GM12878 (cell line): ENCODE data around the gene TCERG1L.

Source experiments
- CHD2 ChIP-seq: IDR thresholded peaks from 2 replicates; pipeline ENCODE4 v1.6.1; 2011; ENCODE audit warnings: low read depth, low read length, improper control_type of control experiment, borderline replicate concordance
- CHD4 ChIP-seq: fragments of 200-600 bp; sonication (generic); IDR thresholded peaks from 2 replicates; pipeline ENCODE4 v1.6.1; 2016; ENCODE audit warnings: mild to moderate bottlenecking
- CTCF ChIP-seq, 3 experiments: IDR thresholded peaks in 2 of 3; conservative IDR thresholded peaks in 1 of 3; 2 replicates each; pipeline ENCODE4 v1.5.1; 2011; ENCODE audit warnings: low read depth in 3 of 3, low read length in 3 of 3, mild to moderate bottlenecking in 3 of 3, control low read depth in 2 of 3, moderate library complexity in 2 of 3, inconsistent platforms in 1 of 3, mixed read lengths in 1 of 3; ENCODE audit not compliant: control insufficient read depth in 2 of 3, insufficient read depth in 1 of 3; ENCODE audit errors: extremely low read depth in 1 of 3
- EGR1 ChIP-seq, 2 experiments: IDR thresholded peaks; 1 replicate in 1 of 2; 2 replicates in 1 of 2; pipeline ENCODE4 v1.6.1; 2011 to 2012; ENCODE audit warnings: low read depth in 2 of 2, low read length in 2 of 2, borderline replicate concordance in 1 of 2, mild to moderate bottlenecking in 1 of 2, moderate library complexity in 1 of 2
- EP300 ChIP-seq, 2 experiments: fragments of 150-350 bp in 1 of 2; IDR thresholded peaks; 2 replicates each; pipeline ENCODE4 v1.6.1; 2011 to 2012; ENCODE audit warnings: low read depth in 2 of 2, low read length in 2 of 2, borderline replicate concordance in 1 of 2, improper control_type of control experiment in 1 of 2, inconsistent platforms in 1 of 2; ENCODE audit not compliant: control insufficient read depth in 1 of 2
- EZH2 ChIP-seq: IDR thresholded peaks from 2 replicates; pipeline ENCODE4 v1.6.1; 2012; ENCODE audit warnings: low read depth, mild to moderate bottlenecking, control low read depth, inconsistent platforms, low read length, borderline replicate concordance; ENCODE audit not compliant: control insufficient read depth
- PKNOX1 ChIP-seq: fragments of 450-650 bp; IDR thresholded peaks from 2 replicates; pipeline ENCODE4 v1.6.1; 2016; ENCODE audit warnings: mild to moderate bottlenecking
- POLR2A ChIP-seq: IDR thresholded peaks from 2 replicates; pipeline ENCODE4 v1.6.1; 2011; ENCODE audit warnings: low read depth, mild to moderate bottlenecking, low read length
- RAD21 ChIP-seq: IDR thresholded peaks from 2 replicates; pipeline ENCODE4 v1.6.1; 2011; ENCODE audit warnings: mild to moderate bottlenecking, low read depth, low read length, moderate library complexity; ENCODE audit not compliant: insufficient read depth
- REST ChIP-seq: IDR thresholded peaks from 2 replicates; pipeline ENCODE4 v1.6.1; 2012; ENCODE audit warnings: mild to moderate bottlenecking, low read depth, low read length
- SP1 ChIP-seq: IDR thresholded peaks from one replicate; pipeline ENCODE4 v1.6.1; 2011; ENCODE audit warnings: low read depth, low read length
- TAF1 ChIP-seq: IDR thresholded peaks from 2 replicates; pipeline ENCODE4 v1.6.1; 2011; ENCODE audit warnings: mild to moderate bottlenecking, low read depth, low read length, borderline replicate concordance
- YY1 ChIP-seq: IDR thresholded peaks from 2 replicates; pipeline ENCODE4 v1.6.1; 2011; ENCODE audit warnings: low read depth, mild to moderate bottlenecking, low read length
- ZZZ3 ChIP-seq: IDR thresholded peaks from 2 replicates; pipeline ENCODE4 v1.6.1; 2011; ENCODE audit warnings: low read depth; ENCODE audit not compliant: control insufficient read depth, insufficient read length

- no peak for TF ChIP-seq CTCF (IDR thresholded peaks at IDR 0.05 in 2 of 3, conservative IDR thresholded peaks at IDR 0.05 in 1 of 3; ENCODE audit: control insufficient read depth in 2 of 3, extremely low read depth in 1 of 3, insufficient read depth in 1 of 3, low read depth in 3 of 3, low read length in 3 of 3)
- no peak for TF ChIP-seq POLR2A
- TF ChIP-seq EP300 (IDR thresholded peaks at IDR 0.05; ENCODE audit: borderline replicate concordance in 1 of 2, control insufficient read depth in 1 of 2, low read depth in 2 of 2, low read length in 2 of 2), result no peak
- TF ChIP-seq RAD21, result no peak
- TF ChIP-seq CHD4, result no peak
- no peak for TF ChIP-seq EGR1 (IDR thresholded peaks at IDR 0.05; ENCODE audit: borderline replicate concordance in 1 of 2, low read depth in 2 of 2, low read length in 2 of 2)
- TF ChIP-seq SP1, result no peak
- TF ChIP-seq TAF1, result no peak
- no peak for TF ChIP-seq YY1
- TF ChIP-seq PKNOX1, result no peak
- no peak for TF ChIP-seq EZH2
- no peak for TF ChIP-seq ZZZ3
- TF ChIP-seq CHD2, result no peak
- TF ChIP-seq REST, result no peak
These were observed 49.5 kb downstream of the TCERG1L start for GRCh38 chr10:131261890-131262475.
